ENCODE data around the gene TLK1. TPM values are rescaled to one million over a fixed set of nuclear protein-coding genes. Genes with fewer than 3 reads are reported as not detected.
A peak's percentile ranks its signal among the peaks of the same experiment; 100 is the strongest.

TLK1 gene
- total and polyA plus RNA-seq, 2 experiments from 2014 or later = 41.2 to 45.0 TPM

DNA sequence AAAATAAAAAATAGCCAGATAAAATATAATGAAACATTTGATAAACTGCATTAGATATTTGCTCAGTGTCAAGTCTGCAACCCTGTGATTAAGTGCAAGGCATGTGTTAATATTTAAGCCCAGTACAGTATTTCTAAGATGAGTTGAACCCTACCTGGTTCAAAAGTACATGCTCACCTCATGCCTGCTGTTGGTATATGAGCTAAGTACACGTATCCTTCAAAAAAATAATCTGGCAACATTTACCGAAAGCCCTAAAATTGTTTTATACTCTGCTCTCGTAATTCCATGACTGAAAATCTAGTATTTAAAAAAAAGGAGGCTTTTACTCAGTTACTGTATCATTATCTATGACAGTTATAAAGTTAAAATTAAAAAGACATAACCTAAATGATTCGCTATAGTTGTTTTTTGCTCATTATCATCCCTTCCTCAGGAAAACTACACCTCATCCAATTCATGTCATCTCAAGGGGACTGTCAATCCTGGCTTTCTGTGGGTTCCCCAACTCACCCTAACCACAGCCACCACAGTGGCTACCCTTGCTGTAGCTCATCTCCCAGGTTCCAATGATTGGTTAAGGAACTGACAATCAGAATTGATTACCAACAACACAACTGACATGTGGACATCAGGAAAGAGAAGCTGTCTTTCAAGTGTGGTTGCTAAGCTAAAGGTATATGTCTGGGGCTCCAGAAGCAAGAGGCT is 10.6 kb downstream of the TLK1 start:
- ATAC-seq = no peak
- Histone ChIP-seq H3K4me3 (no peak overlapping the region), H3K27ac (ENCODE audit: low read depth) (0 out of 2 replicates have a peak overlapping the region, but pooled peaks have one; percentile 22), H3K9me2 (ENCODE audit: insufficient read depth) (no peaks in the 10 kb centered on the region), H4K20me1 (replicated peaks; ENCODE audit: insufficient read depth) (peaks cover 27% of the 10 kb centered on the region), H3K27me3 (ENCODE audit: insufficient read depth) (no peaks in the 10 kb centered on the region), H3F3A (replicated peaks; ENCODE audit: low read depth) (no peaks in the 10 kb centered on the region), H3K79me2 (replicated peaks; ENCODE audit: insufficient read depth) (peaks cover 100% of the 10 kb centered on the region), H3K36me3 (ENCODE audit: insufficient read depth) (no peaks in the 10 kb centered on the region), H3K4me2 (no peak overlapping the region), H3K4me1 (ENCODE audit: insufficient read depth) (peaks cover 21% of the 10 kb centered on the region), H2AFZ (no peak overlapping the region)
- TF ChIP-seq, protein P1, sequence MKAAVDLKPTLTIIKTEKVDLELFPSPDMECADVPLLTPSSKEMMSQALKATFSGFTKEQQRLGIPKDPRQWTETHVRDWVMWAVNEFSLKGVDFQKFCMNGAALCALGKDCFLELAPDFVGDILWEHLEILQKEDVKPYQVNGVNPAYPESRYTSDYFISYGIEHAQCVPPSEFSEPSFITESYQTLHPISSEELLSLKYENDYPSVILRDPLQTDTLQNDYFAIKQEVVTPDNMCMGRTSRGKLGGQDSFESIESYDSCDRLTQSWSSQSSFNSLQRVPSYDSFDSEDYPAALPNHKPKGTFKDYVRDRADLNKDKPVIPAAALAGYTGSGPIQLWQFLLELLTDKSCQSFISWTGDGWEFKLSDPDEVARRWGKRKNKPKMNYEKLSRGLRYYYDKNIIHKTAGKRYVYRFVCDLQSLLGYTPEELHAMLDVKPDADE (IDR thresholded peaks at IDR 0.05) = no peak
- no peak for TF ChIP-seq ZNF331 (CRISPR knock-in tag; IDR thresholded peaks at IDR 0.05; ENCODE audit: low read depth)
- TF ChIP-seq ZNF114 (CRISPR knock-in tag; IDR thresholded peaks at IDR 0.05) = no peak
- no peak for TF ChIP-seq POLR2AphosphoS5 (IDR thresholded peaks at IDR 0.05; ENCODE audit: low read depth)
- no peak for TF ChIP-seq EZH2phosphoT487 (IDR thresholded peaks at IDR 0.05; ENCODE audit: unreplicated experiment)
- no peak overlapping the region; the same call in 1 of the 2 replicates for H3K27ac Mint-ChIP-seq
- no peak overlapping the region for H3K4me3 Mint-ChIP-seq
- peaks cover 33% of the 10 kb centered on the region for H3K4me1 Mint-ChIP-seq
- H3K9me3 Mint-ChIP-seq = no peaks in the 10 kb centered on the region
- H3K27me3 Mint-ChIP-seq (ENCODE audit: insufficient read depth, low read depth, poor library complexity) = peaks cover 2% of the 10 kb centered on the region
- DNase-seq (ENCODE audit: low spot score) = no peak
- peaks cover 10% of the 10 kb centered on the region; the same call in 2 of the 3 replicates for H3K36me3 Mint-ChIP-seq (ENCODE audit: low read depth)

DNA sequence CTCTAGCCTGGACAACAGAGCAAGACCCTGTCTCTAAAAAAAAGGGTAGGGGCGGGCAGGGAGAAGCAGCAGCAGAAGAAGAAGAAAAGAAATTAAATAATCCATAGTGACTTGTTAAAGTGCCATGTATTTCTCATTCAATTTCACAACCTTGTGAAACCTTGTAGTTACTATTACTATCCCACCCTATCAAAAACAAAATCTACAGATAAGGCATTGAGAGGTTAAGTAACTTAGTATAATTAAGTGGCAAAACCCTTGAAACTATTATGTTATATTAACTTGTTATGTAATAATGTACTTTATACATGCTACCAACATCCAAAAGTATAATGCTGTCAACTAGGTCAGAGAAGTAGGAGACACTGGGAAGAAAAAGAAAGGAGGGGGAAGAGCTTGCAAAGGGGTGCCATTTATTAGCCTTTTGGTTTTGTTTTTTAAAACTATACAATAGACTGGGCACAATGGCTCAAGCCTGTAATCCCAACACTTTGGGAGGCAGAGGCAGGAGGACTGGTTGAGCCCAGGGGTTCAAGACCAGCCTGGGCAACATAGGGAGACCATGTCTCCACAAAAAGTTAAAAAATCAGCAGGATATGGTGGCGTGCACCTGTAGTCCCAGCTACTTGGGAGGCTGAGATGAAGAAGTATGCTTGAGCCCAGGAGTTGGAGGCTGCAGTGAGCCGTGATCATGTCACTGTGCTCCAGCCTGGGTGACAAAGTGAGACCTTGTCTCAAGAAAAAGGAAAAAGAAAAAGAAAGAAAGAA is 11.3 kb downstream of the TLK1 start:
- H3K27ac Mint-ChIP-seq = no peak overlapping the region; the same call in 1 of the 2 replicates
- Histone ChIP-seq H3K27me3 (ENCODE audit: insufficient read depth) (no peaks in the 10 kb centered on the region), H3F3A (replicated peaks; ENCODE audit: low read depth) (no peaks in the 10 kb centered on the region), H3K4me2 (no peak overlapping the region), H4K20me1 (replicated peaks; ENCODE audit: insufficient read depth) (peaks cover 29% of the 10 kb centered on the region), H3K79me2 (replicated peaks; ENCODE audit: insufficient read depth) (peaks cover 100% of the 10 kb centered on the region), H3K4me3 (no peak overlapping the region), H3K9me2 (ENCODE audit: insufficient read depth) (no peaks in the 10 kb centered on the region), H2AFZ (no peak overlapping the region), H3K4me1 (ENCODE audit: insufficient read depth) (peaks cover 14% of the 10 kb centered on the region; the same call in 1 of the 2 replicates), H3K27ac (ENCODE audit: low read depth) (no peak overlapping the region), H3K36me3 (ENCODE audit: insufficient read depth) (no peaks in the 10 kb centered on the region)
- H3K4me3 Mint-ChIP-seq = no peak overlapping the region
- H3K9me3 Mint-ChIP-seq = no peaks in the 10 kb centered on the region
- ATAC-seq = no peak
- H3K27me3 Mint-ChIP-seq (ENCODE audit: insufficient read depth, low read depth, poor library complexity) = peaks cover 2% of the 10 kb centered on the region
- DNase-seq (ENCODE audit: low spot score) = no peak
- H3K36me3 Mint-ChIP-seq (ENCODE audit: low read depth) = peaks cover 10% of the 10 kb centered on the region; the same call in 2 of the 3 replicates
- peaks cover 27% of the 10 kb centered on the region for H3K4me1 Mint-ChIP-seq
- TF ChIP-seq NANOG (IDR thresholded peaks at IDR 0.05; ENCODE audit: borderline replicate concordance) = no peak
- TF ChIP-seq, protein P1 (IDR thresholded peaks at IDR 0.05) = no peak
- TF ChIP-seq STAT1 (IDR thresholded peaks at IDR 0.05; ENCODE audit: unreplicated experiment) = no peak
- no peak for TF ChIP-seq ZNF331 (CRISPR knock-in tag; IDR thresholded peaks at IDR 0.05; ENCODE audit: low read depth)
- TF ChIP-seq, protein P2, sequence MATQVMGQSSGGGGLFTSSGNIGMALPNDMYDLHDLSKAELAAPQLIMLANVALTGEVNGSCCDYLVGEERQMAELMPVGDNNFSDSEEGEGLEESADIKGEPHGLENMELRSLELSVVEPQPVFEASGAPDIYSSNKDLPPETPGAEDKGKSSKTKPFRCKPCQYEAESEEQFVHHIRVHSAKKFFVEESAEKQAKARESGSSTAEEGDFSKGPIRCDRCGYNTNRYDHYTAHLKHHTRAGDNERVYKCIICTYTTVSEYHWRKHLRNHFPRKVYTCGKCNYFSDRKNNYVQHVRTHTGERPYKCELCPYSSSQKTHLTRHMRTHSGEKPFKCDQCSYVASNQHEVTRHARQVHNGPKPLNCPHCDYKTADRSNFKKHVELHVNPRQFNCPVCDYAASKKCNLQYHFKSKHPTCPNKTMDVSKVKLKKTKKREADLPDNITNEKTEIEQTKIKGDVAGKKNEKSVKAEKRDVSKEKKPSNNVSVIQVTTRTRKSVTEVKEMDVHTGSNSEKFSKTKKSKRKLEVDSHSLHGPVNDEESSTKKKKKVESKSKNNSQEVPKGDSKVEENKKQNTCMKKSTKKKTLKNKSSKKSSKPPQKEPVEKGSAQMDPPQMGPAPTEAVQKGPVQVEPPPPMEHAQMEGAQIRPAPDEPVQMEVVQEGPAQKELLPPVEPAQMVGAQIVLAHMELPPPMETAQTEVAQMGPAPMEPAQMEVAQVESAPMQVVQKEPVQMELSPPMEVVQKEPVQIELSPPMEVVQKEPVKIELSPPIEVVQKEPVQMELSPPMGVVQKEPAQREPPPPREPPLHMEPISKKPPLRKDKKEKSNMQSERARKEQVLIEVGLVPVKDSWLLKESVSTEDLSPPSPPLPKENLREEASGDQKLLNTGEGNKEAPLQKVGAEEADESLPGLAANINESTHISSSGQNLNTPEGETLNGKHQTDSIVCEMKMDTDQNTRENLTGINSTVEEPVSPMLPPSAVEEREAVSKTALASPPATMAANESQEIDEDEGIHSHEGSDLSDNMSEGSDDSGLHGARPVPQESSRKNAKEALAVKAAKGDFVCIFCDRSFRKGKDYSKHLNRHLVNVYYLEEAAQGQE (IDR thresholded peaks at IDR 0.05; ENCODE audit: unreplicated experiment) = no peak
